Fibroblast of skin of scalp (primary cell): ENCODE results near the gene MBOAT1.

Experiments used
- DNase-seq: peaks from one replicate; pipeline ENCODE4 v3.0.0-alpha.2; 2013

MBOAT1 gene

DNA sequence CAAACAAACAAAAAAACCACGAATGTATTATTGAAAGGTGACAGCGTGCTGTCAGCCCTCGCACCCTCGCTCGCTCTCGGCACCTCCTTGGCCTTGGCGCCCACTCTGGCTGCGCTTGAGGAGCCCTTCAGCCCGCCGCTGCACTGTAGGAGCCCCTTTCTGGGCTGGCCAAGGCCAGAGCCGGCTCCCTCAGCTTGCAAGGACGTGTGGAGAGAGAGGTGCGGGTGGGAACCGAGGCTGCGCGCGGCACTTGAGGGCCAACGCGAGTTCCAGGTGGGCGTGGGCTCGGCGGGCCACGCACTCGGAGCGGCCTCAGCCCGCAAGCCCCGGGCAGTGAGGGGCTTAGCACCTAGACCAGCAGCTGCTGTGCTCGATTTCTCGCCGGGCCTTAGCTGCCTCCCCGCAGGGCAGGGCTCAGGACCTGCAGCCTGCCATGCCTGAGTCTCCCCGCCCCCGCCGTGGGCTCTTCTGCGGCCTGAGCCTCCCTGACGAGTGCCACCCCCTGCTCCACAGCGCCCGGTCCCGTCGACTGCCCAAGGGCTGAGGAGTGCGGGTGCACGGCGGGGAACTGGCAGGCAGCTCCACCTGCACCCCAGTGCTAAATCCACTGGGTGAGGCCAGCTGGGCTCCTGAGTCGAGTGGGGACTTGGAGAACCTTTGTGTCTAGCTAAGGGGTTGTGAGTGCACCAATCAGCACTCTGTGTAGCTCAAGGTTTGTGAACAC is 20.9 kb upstream of the MBOAT1 start:
- no peak for DNase-seq

DNA sequence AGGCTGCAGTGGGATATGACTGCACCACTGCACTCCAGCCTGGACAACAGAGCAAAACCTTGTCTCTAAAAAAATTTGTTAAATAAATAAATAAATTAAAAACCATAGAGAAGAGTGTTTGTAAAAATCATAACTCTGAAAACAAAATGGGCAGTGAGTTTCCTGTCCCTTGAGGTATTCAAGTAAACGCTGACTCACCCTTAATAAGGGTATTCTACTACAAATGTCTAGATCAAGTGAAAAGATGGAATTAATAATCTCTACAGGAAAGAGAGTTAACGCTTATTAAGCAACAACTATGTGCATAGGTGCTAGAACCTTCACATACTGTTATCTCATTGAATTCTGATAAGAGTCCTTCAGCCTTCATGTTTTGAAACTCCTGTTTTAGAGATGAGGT is 19.9 kb upstream of the MBOAT1 start:
- no peak for DNase-seq

DNA sequence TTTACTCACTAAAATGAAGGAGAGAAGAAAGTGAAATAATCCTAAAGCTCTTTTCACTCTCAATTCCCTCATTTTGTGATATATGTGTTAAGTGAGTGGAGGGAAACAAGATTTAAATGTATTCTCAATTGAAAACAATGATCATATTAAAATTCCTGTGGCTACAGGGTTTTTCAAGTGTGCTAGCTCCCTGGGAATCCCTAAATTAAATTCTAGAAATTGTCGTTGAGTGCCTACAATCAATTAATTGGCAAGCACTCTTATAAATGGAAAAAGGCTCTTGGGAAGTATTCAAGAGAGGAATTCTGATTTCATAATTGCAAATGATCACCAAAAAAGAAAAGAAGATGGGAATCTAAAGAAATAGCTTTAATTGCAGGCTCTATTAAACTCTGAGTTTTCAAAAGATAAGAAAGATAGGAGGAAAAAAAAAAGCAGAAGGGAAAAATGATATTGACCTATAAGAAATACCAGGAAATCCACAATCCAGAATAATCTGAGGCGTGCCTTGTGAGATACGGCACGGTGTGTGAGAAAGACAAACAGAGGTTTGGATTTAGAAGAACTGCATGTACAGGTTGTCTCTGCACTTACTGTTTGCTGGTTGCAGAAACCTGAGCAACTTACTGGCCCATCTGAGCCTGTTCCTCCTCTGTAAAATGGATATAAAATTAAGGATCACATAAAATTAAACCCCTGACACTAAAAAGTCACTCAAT is 18.3 kb upstream of the MBOAT1 start:
- no peak for DNase-seq

DNA sequence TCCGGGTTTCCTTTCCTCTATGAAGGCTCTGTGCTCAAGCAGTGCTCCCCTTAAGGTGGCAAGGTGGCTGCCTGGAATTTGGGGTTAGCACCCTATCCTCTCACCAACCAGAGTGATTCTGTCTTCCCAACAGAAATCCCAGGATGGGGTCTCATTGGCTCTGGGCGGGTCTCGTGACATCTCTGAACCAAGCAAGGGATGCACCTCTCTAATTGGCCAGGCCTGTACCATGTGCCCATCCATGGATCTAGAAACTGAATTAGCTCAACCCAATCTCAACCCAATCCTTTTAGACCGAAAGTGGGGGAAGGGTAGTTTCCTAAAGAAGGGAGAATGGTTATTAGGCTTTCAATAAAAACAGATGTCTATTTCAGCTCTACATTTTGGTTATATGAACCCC is 17.6 kb upstream of the MBOAT1 start:
- no peak for DNase-seq

DNA sequence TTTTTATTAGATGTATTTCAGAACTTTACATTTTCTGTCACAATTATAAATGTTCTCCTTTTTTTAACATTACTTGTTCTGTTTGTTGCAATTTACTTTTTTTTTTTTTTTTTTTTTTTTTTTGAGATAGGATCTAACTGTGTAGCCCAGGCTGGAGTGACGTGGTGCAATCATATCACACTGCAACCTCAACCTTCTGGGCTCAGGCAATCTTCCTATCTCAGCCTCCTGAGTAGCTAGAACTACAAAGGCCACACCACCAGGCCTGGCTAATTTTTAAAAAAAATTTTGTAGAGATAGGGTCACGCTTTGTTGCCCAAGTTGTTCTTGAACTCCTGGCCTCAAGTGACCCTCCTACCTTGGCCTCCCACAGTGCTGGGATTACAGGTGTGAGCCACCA is 15.1 kb upstream of the MBOAT1 start:
- DNase-seq = no peak

DNA sequence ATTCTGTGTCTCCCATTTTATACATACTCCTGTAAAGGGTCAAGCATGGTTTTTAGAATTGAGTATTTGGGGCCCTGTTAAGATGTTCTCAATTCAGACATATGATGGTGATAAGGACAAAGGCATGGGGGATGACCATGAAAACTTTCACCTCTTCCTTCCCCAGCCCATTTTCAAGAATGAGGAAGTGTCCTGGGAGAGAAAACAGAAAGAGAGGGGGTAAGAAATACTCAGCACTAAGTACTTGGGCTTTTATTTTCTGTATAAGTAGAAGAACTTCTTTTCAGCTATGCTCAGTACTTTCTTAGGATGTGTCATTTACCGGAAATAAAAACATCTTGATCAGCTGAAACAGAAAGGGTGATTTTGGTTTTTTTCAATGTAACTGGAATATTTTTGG is 10.9 kb upstream of the MBOAT1 start:
- no peak for DNase-seq

DNA sequence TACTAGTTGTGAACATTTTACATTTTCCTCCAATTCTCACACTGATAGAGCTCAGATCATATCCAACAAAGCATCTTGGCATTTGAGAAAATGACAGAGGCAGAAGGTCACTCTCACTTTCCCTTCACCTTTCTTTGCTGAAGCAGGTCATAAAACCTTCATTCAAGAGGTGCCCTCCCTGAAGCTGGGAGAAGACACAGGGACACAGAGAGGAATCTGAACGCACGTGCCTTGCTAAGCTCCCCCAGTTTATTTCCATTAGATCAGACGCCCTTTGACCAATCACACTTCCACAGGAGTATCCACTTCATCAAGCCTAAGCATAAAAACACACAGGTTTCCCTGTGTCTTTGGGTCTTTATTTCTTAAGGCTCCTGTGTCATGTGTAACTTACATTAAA is 9.2 kb upstream of the MBOAT1 start:
- no peak for DNase-seq

DNA sequence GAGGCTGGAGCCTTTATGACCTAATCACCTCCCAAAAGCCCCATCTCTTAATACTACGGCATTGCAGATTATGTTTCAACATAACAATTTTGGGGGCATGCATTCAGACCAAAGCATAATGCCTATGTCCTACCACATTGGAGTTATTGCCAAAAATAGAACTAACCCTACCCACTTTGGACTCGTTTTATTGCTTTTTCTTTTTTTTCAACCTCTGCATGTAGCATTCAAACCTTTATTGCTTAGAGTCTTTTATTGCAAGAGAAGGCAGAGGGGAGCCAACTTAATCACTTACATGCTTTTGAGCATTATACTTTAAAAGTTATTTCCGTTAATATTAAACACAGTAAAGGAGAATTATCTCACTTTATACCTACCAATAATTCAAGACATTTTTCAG is 8.1 kb upstream of the MBOAT1 start:
- DNase-seq = no peak

DNA sequence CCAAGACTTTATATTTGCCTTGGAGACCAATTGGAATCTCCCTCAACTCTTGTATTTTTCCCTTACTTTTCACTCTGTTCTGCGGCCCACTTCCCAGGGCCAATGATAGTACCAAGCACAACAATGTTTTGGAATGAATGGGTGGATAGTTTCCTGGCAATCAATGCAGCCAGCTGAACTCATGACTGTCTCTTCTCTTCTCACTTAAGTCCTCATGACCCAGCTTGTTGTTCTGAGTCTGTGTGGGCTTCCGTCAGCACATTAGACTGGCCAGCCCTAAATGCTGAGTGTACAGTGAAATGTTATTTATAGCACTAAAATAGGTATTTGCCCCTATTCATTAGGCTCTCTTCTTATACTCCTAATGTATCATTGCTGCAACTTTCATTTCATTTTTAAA is 5.6 kb upstream of the MBOAT1 start:
- no peak for DNase-seq

DNA sequence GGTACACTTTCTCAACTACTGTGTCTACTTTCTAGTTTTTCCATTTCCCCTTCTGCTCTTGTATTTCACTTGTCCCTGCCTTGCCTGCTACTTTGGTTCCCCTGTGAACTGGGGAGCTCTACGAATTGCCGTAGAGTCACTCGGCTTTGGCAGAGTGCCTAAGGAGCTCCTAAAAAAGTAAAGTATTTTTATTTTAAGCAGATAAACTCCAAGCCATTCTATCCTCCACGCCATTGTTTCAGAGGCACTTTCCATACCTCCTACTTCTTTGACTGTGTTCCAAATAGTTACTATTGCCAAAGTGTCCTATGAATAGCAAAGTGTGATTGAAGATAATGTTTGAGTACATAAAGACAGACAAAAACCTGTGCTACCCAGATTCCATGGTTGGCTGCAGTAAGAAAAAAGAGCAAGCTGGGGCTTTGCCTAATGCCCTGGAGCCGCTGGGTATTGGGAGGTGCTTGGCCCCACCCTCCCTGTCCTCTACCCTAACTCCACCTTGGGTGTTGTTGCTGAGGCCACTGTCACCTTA is 5.1 kb upstream of the MBOAT1 start:
- no peak for DNase-seq

DNA sequence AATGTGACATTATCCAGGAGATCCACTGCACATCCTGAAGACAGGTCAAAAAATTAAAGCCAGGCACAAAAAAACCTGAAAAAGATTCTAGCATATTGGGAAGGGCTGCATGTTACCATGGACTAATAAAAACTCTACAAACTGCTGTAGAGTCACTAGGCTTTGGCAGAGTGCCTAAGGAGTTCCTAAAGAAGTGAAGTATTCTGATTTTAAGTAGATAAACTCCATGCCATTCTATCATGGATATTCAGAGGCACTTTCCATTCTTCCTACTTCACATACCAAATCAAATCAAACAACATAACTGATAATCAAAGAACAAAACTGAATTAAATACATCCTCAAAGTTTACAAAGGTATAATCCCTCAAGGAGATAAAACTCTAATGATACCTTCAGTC is 3.0 kb upstream of the MBOAT1 start:
- no peak for DNase-seq

DNA sequence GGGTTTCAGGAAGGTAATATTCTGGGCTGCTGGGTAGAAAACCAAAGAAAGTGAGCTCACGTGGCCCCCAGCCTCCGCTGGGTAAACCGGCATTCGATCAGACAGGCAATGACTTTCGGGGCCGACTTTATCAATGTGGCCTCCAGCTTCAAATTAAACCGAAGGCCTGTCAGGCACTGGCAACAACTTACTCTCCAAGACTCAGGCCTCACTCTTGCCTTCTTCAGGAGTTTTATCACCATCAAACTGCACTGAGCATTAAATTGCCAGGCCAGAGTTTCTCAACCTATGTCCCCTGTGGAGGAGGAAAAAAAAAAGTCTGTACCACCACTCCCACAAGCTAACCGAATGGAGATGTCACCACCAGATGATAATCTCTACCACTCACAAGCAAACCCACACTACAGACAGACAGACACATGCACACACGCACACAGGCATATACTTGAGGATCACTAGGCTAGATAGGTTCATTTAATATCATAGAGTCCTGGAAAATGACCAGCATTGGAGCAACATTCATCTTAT is 1.1 kb upstream of the MBOAT1 start:
- DNase-seq = peak; percentile 12

DNA sequence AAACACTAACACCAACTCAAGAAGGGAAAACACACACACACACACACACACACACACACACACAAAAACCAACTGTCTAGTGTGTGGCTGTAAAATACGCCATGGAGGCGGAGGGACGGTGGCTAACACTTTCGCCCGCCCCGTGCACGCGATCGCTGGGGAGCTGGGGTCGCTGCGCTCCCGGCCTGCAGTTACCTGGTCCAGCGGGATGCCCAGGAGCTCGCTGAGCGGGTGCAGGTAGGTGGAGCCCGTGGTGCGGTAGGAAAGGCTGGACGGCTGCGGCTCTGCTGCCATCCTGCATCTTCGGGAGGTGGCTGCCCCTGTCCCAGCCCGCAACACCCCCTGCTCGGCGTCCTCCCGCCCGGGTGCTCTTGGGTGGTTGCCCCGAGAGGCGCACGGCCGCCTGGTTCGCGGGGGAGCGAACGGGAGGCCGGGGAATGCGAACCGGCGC is 303 bp downstream of the MBOAT1 start:
- DNase-seq = peak; percentile 42

DNA sequence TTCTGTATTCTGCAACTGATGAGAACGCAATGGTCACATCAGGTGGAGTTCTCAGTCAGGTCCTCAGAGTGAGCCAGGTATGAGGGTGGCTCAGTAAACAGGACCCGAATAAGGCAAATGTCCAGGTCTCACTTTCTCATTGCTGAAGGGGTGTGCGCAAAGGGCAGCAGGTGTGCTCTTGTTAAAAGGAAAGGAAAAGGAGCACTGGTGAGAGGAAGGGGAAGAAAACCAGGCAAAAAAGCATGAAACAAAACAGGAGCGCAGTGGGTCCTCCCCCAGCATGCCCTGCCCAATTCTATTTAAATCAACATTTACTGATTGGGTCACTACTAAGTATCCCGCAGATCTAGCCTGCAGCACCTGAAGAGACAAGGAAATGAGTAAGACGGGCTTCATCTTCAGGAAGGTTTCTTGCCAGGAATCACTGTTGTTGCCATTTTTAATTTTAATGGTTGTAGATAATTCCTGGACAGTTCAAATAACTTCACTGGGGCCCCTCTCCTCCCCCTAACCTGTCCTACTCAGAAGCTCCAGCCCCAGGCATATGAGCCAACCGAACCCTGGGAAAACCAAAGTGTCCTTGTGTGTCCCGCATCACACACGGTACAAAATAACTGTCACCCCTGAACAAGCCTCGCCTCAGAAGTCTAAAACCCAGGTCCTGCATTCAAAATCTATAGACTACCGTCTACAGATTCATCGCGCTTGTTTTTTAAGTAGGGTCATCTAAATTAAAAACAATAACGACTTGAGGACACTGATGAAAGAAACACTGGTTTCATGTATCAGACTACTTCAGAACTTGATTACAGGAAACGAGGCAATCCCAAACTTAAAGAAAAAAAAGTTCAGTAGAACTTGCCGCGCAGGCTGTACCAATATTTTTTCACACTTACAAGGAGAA is 980 bp downstream of the MBOAT1 start:
- DNase-seq = no peak

DNA sequence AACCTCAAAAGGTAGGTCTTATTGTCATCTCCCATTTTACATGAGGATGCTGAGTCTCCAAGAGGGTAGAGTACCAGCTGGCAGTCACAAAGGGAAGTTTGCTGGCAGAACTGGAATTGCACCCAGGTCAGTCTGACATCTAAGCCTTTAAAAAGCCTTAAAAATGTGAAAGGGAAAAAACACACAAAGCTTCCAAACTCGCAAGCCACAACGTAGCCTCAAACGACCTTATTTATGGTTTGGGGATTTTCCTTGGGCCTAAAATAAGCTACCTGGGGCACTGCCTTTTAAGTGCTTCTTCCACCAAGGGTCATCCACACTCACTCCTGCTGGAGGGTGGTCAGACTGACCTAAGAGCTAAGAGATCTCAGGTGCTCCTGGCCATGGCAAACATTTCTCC is 2.1 kb downstream of the MBOAT1 start:
- no peak for DNase-seq

DNA sequence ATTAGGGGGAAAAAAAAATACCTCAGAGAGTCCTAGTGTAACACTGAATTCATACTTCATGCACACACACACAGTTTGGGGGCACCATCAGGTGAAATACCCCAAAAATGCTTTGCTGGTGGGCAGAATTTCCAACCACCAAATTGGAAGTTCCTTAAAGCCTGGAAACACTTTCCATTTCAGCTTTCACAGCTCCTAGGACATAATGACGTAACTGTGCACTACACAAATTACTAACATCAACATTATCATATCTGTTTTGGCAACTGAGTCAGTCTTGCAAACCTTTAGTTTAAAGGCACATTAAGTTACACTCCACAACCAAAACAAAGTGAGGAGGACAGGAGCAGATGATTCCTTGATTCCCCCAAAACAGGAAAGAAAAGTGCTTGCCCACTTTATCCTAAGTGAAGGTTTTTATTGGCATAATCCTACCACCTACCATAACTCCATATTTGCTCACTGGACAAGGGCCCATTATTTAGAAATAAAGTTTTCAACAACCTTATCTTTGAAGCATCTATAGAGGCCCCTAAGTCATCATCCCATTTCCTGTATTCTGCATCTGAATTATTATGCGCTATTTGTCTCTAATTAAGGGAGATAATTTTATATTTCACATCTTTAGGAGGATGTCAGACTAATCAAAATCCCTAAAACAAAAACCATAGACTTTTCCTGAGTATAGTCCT is 3.4 kb downstream of the MBOAT1 start:
- DNase-seq = no peak

DNA sequence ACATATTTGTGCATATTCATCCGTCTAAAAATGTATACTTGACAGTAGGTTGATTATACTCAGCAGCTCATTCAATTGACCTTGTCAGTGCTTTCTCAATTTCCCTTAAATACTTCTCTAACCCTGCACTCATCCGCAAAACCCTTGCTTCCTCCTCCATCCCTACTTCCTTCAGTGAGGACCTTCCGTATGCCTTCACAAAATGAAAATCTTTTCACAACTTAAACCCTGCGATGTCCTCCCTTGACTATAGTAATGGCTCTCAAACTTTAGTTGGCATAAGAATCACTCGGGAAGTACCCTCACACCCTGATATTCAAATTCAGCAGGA is 5.2 kb downstream of the MBOAT1 start:
- DNase-seq = no peak

DNA sequence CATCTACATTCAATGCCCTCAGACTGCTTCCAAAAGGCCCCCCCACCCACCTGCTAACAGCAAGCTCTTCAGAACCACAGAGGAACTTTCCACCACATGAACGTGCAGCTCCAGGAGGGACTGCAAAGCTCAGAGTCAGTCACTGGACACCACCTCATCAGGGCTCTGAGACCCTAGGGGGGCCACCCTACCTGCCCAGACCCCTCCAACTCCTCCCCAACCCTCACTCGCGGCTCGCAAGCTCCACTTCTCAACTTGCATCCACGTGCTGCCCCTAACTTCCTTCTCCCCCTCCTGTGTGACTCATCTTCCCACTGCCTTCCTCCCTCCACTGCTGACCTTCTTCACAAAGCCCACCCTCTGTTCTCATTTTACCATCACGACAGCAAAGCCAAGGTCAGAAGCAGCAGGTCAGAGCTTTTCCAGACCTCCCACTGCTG is 6.5 kb downstream of the MBOAT1 start:
- no peak for DNase-seq

DNA sequence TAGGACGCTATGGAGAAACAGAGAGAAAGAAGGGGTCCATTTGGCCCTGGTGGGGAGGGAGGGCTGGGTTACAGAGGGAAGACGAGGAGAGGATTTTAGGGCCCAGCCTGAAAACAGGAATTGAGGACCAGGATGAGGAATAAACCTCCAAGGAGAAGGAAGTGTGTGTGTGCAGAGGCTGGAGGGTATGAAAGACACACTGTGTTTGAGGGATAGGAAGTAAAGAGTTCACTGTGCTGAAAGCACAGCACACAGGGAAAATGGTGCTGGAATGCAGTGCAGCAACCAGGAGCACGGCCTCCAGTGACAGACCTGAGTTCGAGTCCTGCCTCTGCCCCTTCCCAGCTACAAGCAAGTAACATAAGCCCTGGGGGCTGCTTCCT is 7.8 kb downstream of the MBOAT1 start:
- no peak for DNase-seq

DNA sequence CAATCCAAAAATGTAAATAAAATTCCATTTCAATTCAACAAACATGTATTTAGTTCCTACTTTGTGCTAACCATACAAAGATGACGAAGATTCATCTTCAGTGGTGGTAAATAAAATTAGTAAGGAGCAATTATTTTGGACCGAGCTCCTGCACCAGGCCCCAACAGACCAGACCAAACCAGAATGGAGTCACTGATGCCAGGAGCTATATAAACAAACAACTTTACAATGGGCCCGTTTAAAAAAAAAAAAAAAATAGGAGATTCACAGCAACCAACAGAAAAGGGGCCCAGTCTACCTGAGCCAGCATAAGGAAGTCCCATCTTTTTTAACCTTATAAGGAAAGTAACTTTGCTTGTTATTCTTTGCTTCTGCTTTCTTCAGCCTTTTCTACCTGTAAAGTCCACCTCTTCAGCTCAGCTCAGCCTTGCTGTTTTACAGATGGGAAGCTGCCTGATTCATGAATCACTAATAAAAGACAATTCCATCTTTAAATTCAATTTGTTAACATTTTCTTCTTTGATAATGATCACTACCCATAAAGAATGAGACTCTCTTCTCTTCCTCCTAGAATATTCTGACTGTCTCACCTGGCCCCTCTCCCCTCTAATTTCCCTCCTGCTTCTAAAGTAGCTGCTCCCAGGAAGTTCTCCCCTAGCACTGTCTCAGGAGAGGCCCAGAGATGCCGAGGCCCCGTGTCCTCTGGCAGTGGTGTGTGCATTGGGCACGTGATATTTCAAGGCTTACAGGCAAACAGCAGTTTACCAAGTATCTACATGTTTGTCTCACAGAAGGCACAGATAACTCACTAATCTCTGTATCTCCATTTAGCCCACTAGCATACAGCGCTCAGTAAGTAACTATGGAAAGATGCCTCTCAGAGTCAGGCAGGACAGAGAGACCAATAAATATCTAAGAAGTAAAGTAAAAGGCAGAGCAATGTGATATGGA is 8.4 kb downstream of the MBOAT1 start:
- DNase-seq = no peak

DNA sequence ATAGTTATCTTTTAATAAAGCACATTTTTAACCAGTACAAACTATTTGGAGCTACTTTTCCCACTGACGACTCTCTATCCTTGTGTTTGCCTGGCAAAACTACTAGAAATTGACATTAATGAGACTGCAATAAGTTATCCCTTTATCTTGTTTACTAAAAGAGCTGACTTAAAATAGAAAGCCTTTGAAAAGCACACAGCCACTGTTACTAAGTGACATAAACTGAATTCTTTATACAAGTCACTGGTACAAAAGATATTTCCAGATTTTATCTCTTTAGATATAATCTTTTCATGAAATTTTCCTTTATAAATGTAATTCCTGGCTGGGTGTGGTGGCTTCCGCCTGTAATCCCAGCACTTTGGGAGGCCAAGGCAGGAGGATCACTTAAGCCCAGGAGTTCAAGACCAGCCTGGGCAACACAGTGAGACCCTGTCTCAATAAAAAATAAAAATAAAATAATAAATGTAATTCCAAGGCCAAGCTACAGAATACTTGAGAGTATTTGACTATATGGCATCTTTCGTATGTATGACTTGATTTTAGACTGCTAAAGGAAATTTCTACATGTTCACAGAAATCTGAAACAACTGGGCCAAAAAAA is 9.5 kb downstream of the MBOAT1 start:
- DNase-seq = no peak
